GM12801 (cell line): ENCODE data around the gene TENM4.

Experiments used
- TF ChIP-seq, protein P1 (sequence below): IDR thresholded peaks from one replicate; pipeline ENCODE4 v1.5.1; 2011; ENCODE audit warnings: control low read depth; ENCODE audit not compliant: insufficient read length; ENCODE audit errors: extremely low read depth

The TENM4 gene

DNA sequence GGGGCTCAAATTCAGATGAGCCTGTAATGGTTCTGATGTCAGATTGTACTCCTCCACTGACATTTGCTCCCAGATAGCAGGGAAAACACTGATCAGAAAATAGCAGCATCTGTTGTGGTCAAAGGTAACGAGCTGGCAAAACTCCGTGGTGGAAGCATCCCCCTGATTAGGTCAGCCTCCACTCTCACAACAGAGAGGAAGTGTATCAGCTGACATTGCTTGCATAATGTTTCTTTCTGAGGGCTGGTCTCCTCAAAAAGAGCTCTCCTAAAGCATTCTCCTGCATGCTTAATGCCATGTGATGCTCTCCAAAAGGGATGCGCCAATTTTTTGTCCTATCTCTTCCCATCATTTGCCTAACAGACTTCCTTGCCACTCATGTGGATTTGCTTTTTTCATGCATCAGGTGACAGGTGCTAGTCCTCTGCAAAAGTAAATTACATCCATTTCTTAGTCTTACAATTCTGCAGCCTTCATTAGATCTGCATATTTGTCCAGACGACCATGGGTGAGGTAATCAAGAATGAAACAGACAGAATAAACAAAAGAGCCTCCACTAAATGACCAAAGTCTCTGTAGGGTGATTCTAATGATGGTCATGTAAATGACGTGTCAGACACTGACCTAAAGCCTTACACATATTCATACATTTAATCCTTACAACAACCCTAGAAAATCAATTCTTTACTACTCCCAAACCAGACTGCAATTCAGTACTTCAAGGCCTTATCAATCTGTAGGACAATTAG lies 6.4 kb upstream of the TENM4 start:
- TF ChIP-seq, protein P1, sequence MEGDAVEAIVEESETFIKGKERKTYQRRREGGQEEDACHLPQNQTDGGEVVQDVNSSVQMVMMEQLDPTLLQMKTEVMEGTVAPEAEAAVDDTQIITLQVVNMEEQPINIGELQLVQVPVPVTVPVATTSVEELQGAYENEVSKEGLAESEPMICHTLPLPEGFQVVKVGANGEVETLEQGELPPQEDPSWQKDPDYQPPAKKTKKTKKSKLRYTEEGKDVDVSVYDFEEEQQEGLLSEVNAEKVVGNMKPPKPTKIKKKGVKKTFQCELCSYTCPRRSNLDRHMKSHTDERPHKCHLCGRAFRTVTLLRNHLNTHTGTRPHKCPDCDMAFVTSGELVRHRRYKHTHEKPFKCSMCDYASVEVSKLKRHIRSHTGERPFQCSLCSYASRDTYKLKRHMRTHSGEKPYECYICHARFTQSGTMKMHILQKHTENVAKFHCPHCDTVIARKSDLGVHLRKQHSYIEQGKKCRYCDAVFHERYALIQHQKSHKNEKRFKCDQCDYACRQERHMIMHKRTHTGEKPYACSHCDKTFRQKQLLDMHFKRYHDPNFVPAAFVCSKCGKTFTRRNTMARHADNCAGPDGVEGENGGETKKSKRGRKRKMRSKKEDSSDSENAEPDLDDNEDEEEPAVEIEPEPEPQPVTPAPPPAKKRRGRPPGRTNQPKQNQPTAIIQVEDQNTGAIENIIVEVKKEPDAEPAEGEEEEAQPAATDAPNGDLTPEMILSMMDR, result no peak

DNA sequence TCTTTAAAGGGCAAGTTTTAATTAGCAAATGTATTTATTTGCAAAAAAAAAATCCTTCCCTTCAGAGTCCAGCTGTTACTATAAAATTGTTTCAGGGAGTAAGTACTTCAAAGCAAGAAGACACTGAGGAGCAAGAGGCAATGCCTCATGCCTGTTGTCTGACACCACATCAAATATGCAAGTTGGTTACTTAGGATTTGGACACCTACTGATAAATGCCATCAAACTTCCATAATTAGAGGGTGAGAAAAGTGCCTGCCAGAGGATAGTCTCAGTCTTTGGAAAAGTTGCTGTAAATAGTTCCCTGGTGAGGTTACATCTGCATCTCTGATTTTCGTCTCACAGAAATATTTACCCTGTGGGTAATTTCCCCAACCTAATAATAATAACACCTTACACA lies 4.1 kb upstream of the TENM4 start:
- TF ChIP-seq, protein P1, result no peak

DNA sequence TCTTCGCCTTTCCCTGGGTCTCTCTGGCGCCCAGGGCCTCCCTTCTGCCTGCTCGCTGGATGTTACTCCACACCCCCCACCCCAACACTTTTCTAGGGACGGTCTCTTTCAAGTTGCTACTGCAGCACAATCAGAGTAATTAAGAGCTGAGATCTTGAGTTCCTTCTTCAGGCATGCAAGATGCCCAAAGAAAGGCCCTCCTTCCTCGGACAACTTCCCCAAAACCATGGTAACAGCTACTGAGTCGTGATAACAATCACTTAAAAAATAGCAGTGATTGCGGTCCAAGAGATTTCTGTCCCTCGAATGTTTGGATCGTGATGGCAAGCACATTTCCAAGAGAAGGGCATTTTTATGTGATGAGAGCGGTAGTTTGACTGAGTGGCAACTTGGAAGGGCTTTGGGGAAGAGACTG lies 638 bp upstream of the TENM4 start:
- TF ChIP-seq, protein P1, result no peak

DNA sequence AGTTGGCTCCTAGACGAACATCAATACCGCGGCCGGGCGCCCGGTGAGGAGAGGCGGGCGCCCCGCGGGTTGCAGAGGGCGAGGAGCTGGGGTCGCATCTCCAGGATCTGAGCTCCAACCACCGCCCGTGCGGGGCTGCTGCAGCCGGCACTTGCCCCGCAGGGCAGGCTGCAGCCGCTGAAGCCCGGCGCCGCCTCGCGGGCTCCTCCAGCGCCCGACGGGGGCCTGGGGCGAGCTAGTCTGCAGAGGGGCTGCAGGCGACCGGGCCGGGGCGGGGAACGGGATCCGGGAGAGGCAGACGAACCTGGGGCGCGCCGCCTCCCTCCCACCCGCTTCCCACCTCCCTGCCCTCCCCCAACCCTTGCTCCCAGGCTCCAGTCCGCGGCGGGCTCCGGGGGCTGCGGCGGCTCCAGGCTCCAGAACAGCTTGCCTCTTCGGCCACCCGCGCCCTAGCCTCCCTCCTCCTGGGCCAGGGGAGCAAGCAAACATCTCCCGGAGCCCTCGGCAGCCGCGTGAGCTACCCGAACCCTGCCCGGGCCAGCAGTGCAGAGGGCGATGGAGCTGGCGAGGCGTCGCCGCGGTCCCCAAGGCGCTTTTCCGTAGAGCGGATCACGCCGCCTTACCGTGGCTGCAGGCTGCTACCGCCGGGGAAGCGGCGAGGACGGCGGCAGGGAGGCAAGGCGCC lies 802 bp downstream of the TENM4 start:
- TF ChIP-seq, protein P1, result no peak

DNA sequence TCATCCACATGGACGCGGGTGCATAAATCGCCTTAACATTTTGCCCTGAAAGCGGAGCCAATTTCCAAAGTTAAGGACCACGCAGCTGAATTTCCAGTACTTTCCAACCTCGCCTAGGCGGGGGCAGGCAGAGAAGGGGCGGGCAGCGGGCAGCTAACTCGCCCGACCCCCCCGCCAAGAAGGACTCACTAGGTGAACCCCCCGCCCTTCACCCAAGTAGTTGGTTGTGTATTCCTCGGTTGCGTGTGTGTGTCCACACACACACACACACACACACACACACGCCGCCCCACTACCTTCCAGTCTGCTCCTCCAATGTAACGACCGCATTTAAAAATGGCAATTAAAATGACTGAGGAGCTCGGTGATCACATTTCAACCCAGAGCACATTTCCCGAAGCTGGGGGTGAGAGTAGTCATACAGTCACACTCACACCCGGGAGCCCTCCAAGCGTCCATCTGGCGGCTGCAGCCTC lies 1.4 kb downstream of the TENM4 start:
- TF ChIP-seq, protein P1, result no peak

DNA sequence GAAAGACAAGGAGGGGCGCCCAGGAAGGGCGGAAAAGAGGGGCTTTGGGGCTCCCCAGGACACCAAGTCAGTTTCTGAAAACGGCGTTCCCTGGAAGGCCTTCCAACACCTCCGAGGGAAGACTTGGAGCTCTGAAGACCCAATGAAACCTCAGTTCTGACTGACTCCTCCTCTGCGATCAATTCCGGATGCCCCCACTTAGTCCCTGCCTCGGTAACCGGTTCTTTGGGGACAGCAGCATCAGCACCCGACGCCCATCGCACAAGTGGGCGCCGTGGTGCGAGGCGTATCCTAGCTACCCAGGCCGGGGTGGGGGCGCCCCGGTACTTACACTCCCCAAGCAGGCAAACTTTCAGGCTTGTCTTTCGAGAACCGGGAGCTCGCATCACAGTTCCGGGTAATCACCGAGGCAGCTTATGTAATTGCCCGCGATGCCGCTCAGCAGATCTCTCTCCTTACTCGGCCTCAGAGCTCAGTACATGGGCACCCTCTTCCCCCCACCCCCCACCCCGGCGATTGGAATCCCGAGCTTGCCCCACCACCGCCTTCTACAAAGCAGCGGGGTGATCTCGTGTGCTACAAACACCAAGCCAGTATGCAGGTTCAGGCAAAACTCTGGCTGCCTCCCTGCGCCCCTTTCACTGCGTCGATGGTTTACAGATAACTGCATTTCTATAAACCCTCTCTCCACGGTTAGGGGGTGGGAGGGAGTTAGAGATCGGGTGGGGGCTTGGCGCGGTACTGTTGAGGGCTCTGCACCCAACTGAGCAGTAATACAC lies 2.0 kb downstream of the TENM4 start:
- TF ChIP-seq, protein P1, result no peak

DNA sequence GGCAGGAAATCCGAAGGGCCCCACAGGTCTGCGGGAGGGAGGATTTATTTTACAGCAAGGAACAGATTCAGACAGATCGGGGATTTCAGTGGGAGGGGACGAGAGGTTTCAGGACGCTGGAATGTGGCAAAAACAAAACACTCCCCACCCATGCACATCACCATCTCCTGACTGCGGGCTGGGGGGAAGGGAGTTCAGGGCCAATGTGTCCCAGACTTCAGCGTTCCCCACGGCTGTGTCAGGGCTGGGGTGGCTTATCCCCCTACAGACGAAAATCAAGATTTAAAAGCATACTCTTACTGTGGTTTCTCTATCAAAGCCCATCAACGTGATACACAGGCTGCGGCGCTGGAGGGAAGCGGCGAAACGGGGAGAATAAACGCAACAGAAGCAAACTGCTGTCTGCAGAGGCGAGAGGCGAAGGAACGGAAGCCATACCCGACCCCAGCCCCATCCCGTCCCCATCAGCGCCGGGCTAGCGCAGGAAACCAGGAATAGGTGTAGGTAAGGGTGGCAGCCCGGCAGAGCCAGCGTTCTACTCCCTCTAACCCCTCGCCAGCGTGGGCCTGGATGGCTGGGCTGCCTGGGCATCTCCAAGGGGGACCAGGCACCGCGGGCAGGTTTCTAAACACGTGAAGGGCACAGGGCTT lies 2.7 kb downstream of the TENM4 start:
- TF ChIP-seq, protein P1, result no peak
